Measurements from ENCODE around the gene FRS2.

Gene FRS2

GRCh38 chr12:69430942-69431590 is 39.1 kb upstream of the FRS2 start:
- DNase-seq (ENCODE audit: low spot score), result no peak
- no peak for TF ChIP-seq CTCF (IDR thresholded peaks at IDR 0.05; ENCODE audit: extremely low read depth, insufficient read depth, missing control alignments)
- in situ Hi-C loops (cut with MboI; ENCODE audit: low pct_unique_long_range_greater_than_20kb, low sequenced_read_pairs, unreplicated experiment), result no loop called here

- DNase-seq (ENCODE audit: low spot score), result no peak
- in situ Hi-C loops (cut with MboI; ENCODE audit: low pct_unique_long_range_greater_than_20kb, low sequenced_read_pairs, unreplicated experiment), result no loop called here
- no peak for TF ChIP-seq CTCF (IDR thresholded peaks at IDR 0.05; ENCODE audit: extremely low read depth, insufficient read depth, missing control alignments)
Observed at GRCh38 chr12:69431591-69432222, 38.5 kb upstream of the FRS2 start.

GRCh38 chr12:69433653-69434052 is 36.5 kb upstream of the FRS2 start:
- in situ Hi-C loops (cut with MboI; ENCODE audit: low pct_unique_long_range_greater_than_20kb, low sequenced_read_pairs, unreplicated experiment), result no loop called here
- DNase-seq (ENCODE audit: low spot score), result no peak
- TF ChIP-seq CTCF (IDR thresholded peaks at IDR 0.05; ENCODE audit: extremely low read depth, insufficient read depth, missing control alignments), result no peak

GRCh38 chr12:69435644-69436043 is 34.5 kb upstream of the FRS2 start:
- no peak for DNase-seq (ENCODE audit: low spot score)
- in situ Hi-C loops (cut with MboI; ENCODE audit: low pct_unique_long_range_greater_than_20kb, low sequenced_read_pairs, unreplicated experiment), result no loop called here
- TF ChIP-seq CTCF (IDR thresholded peaks at IDR 0.05; ENCODE audit: extremely low read depth, insufficient read depth, missing control alignments), result no peak

GRCh38 chr12:69437073-69437472 is 33.1 kb upstream of the FRS2 start:
- TF ChIP-seq CTCF (IDR thresholded peaks at IDR 0.05; ENCODE audit: extremely low read depth, insufficient read depth, missing control alignments), result no peak
- in situ Hi-C loops (cut with MboI; ENCODE audit: low pct_unique_long_range_greater_than_20kb, low sequenced_read_pairs, unreplicated experiment), result no loop called here
- DNase-seq (ENCODE audit: low spot score), result no peak

- TF ChIP-seq CTCF (IDR thresholded peaks at IDR 0.05; ENCODE audit: extremely low read depth, insufficient read depth, missing control alignments), result no peak
Observed at GRCh38 chr12:69438539-69438938, 31.6 kb upstream of the FRS2 start.

More at GRCh38 chr12:69438539-69438938, 31.6 kb upstream of the FRS2 start:
- DNase-seq (ENCODE audit: low spot score), result no peak
- in situ Hi-C loops (cut with MboI; ENCODE audit: low pct_unique_long_range_greater_than_20kb, low sequenced_read_pairs, unreplicated experiment), result no loop called here

Data from GM13977 (cell line).